Stimulated activated naive CD4-positive, alpha-beta T cell treated with Interleukin-2 at 50 U/mL for 16 hours (primary cell): Measurements from ENCODE around the gene LSP1.
"Not testable (repeated sequence)": the region's sequence is repeated elsewhere in the genome, so short reads cannot be mapped to it uniquely, and the experiment has no call there.

Experiments
- DNase-seq: peaks from one replicate; lab custom pipeline; 2025; lab: John Stamatoyannopoulos, UW

Gene LSP1, protein sequence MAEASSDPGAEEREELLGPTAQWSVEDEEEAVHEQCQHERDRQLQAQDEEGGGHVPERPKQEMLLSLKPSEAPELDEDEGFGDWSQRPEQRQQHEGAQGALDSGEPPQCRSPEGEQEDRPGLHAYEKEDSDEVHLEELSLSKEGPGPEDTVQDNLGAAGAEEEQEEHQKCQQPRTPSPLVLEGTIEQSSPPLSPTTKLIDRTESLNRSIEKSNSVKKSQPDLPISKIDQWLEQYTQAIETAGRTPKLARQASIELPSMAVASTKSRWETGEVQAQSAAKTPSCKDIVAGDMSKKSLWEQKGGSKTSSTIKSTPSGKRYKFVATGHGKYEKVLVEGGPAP

DNA sequence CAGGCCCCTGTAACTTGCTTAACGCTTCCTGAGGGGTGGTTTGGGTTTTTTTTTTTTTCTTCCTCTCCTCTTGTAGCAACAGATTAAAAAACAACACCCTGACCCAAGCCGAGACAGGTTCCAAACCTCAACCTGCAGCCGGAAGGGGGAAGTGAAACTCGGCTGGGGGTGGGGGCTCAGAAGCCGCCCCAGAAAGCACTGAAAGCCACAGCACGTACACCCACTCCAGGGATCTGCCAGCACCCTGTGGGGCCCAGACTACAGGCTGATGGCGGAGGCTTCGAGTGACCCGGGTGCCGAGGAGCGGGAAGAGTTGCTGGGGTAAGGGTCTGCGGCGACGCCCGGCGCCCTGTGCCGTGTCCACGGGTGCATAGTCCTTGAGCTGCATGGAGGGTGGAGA, at the start of gene LSP1:
TSS of gene LSP1 (plus strand) at position 208 of the 400 bp plus-strand sequence. CDS start at position 269, 61 bp downstream.
- peak; percentile 89 for DNase-seq

DNA sequence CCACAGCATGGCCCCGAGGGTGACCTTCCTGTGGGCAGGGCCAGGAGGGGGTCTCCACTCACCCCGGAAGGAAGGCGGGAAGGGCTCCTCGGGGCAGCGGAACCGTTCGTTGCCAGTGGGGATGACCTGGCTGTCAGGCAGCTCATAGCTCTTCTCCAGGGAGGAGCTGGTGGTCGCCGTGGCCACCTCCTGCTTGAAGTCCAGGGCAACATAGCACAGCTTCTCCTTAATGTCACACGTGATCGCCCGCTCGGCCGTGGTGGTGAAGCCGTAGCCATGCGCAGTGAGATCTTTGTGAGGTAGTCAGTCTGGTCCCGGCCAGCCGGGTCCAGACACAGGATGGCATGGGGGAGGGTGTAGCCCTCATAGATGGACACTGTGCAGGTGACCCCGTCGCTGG, 49.6 kb upstream of the LSP1 start:
- DNase-seq: no peak

DNA sequence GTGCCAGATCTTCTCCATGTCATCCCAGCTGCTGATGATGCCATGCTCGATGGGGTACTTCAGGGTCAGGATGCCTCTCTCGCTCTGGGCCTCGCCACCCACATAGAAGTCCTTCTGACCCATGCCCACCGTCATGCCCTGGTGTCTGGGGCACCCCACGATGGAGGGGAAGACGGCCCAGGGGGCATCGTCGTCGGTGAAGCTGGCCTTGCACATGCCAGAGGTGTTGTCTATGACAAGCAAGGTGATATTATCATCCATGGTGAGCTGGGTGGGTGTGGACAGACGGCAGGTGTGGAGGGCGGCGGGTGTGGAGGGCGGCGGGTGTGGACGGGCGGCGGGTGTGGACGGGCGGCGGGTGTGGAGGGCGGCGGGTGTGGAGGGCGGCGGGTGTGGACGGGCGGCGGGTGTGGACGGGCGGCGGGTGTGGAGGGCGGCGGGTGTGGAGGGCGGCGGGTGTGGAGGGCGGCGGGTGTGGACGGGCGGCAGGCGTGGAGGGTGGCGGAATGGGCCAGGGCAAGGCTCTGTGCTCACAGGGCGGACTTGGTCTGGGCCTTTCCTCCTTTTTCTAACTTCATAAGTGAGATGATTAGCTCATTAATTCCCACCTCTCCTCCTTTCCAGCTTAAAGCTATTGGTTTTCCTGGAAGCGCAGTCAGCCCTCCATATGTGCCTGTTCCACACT, 48.9 kb upstream of the LSP1 start:
- not testable (repeated sequence) for DNase-seq

DNA sequence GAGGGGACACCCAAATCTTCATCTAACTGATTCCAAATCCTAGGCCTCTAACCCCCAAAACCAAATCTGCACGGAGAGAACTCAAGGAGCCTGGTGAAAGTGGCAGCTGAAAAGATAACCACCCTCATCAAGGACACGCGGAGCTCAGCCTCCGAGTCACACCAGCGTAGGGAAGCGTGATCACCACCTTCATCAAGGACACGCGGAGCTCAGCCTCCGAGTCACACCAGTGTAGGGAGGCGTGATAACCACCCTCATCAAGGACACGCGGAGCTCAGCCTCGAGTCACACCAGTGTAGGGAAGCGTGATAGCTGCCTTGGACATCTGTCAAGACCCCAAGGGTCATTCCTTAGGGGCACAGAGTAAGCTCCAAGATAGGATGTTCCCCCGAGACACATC, 47.4 kb upstream of the LSP1 start:
- DNase-seq: no peak

DNA sequence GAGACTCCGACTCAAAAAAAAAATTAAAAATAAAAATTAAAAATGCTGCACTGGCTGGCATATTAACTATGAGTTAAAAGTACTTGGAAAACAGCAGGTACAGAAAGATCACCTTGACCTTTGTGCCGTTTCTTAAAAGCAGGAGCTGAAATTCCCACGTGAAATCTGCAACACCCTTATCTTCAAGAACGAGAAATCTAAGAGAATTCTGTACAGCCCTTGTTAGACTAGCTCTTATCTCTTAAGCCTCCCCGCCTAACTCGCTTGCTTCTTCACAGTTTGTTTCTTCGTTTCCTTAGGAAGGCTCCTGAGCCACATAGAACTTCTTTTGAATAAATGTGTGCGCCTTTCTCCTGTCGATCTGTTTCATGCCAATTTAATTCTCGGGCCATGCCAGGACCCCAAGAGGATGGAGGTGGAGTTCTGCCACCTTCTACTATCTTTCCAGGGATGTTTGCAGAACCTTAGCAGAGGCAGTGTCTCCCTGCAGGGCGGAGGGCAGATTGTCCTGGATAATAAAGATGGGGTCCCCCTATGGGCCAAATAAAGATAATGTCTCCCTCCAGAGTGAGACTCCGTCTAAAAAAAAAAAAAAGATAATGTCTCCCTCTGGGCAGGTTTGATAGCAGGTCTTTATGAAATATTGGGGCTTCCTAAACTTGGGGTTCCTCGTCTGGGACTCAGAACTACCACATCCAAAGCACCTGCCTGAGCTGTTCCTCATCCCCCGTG, 45.5 kb upstream of the LSP1 start:
- DNase-seq: no peak

DNA sequence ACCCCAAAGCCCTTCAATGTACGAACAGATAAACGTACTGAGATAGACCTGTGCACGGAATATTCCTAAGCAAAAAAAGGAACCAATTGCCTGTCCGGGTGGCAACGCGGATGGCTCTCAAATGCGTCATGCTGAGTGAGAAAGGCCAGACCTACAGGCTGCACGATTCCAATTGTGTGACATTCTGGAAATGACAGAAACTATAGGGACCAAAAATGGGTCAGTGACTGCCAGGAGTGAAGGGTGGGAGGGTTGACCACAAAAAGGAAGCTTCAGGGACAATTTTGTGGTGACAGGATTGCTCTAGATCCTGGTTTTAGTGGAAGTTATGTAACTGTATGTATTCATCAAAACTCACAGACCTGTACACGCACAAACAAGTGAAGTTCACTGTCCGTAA, 42.1 kb upstream of the LSP1 start:
- DNase-seq: no peak

DNA sequence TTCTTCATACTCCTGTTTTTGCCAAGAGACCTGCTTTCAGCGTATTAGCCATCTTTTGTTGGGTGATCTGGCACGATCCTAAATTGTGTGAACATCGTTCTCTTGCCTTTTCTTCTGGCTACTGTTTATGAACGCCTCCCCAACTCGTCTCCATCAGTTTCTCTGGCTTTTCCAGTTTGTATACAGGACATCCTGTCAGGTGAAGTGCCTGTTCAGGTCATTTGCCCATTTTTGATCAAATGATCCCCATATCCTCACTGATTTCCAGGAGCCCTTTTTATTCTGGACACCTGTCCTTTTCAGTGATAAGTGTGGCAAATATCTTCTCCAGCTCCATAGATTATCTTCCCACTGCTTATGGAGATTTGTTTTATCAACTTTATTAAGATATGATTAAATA, 40.6 kb upstream of the LSP1 start:
- no peak for DNase-seq

DNA sequence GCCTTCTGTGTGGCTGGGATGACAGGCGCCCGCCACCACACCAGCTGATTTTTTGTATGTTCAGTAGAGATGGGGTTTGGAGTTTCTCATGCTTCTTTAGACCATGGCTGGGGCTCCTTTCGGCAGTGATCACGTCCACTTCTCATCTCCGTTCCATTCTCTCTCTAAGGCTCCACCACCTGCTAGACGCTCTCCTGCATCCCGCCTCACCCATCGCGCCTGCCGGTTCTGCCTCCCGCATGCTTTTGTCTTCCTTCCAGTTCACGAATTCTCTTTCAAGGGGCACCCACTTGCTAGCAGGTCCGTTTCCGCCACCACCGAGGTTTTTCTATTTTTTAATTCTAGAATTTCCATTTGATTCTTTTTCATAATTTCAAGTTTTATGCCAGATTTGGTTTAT, 40.1 kb upstream of the LSP1 start:
- DNase-seq: no peak

DNA sequence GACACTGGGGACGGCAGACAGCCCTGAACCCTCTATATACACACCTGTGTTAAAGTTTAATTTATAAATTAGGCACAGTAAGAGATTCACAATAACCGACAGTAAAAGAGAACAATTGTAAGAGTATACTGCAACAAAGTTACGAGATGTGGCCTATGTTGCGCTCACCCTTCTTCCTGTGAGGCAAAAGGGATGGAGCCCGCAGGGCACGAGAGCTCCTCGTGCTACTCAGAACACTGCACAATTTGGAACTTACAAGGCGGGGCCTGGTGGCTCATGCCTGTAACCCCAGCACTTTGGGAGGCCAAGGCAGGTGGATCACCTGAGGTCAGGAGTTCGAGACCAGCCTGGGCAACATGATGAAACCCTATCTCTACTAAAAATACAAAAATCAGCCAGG, 39.5 kb upstream of the LSP1 start:
- not testable (repeated sequence) for DNase-seq

DNA sequence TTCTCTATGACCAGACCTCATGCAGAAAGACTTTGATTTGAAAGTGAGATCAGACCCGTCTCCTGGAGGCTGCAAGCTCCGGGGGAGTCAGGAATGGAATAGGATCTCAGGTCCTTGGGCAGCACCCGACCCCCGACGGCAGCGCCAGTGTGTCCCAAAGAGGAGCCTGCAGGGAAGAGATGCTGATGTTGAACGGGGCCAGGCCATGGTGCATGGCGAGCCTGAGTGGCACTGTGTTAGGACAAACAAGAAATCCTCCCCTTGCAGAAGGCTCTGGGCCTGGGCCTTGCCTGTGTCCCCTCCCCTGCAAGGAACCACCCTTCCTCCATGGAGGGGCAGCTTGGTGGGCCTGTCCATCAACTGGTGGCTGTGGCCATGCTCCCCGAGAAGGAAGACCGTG, 38.2 kb upstream of the LSP1 start:
- no peak for DNase-seq

DNA sequence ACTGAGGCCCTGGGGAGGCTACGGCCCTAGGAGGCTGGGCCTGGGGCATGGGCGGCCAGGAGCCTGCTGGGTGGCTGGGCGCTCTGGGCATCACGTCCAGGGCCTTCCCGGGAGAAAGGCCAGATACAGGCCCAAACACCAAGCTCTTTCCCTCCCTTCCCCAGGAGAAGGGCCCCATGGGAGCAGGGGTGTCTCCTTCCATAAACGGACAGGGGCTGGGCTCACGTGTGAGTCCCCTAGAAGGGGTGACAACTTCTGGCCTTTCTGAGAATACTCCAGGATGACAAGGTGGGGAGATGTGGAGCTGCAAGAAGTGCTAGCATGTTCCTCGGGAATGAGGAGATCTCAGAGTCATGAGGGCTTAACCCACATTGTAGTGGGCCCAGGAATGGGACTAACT, 37.6 kb upstream of the LSP1 start:
- DNase-seq: no peak

DNA sequence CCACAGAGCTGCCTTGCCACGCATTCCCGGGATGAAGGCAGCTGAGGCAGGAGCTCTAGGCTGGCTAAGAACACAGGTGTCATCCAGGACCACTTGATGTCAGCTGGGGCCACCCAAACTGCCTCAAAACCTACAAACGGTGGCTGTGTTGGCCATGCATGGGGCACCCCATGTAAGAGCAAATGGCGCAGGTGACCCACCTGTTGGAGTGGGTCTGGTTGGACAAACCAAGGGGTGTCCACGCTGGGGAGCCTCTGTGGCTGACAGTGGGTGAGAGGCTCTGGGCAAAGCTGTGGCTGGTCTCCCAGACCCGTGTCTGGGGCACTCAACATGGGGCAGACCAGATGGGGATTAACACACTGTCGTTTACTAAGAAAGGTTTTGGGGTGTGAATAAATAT, 37.1 kb upstream of the LSP1 start:
- no peak for DNase-seq

DNA sequence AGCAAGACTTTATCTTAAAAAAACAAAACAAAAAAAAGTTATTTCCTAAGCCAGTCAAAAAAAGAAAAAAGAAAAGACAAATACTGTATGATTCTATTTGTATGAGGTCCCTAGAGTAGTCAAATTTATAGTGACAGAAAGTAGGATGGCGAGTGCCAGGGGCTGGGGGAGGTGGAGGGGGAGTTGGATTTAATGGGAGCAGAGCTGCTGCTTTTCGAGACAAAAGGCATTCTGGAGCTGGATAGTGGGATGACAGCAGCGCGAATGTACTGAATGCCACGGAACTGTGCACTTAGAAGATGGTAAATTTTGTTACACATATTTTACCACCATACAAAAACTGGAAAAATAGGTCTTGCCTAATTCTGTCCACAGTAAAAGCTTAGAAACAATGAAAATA, 35.9 kb upstream of the LSP1 start:
- DNase-seq: no peak

DNA sequence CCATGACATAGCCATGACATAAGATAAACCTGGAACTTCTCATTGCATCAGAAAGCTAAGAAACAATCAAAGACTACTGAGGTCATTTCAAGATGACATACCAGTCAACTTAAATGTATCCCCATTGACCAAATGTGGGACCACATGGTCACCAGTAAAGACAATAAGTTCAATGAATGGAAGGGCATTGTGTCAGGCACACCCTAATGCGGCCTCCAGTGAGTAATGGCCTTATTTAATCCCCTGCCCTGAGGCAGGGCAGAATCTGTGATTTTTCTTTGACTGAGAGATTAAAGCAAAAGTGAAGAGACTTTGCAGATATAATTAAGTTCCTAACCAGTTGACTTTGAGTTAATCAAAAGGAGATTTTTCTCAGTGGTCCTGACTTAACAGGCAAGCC, 35.4 kb upstream of the LSP1 start:
- no peak for DNase-seq

DNA sequence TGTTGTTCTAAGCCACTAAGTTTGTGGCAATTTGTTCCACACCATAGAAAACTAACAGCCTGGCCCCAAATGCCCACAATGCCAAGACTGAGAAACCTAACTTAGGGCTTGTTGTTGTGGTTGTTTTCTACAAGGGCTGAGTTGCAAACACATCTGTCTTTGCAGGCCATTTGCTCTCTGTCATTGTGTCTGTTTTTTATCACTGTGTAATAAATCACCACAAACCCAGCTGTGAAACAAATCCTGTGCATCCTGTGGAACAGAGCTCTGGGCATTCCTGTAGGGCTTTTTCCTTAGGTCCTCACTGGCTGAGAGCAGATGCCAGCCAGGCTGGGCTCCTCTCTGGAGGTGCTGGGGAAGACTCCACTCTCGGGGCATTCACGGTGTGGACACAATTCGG, 33.8 kb upstream of the LSP1 start:
- DNase-seq: no peak

DNA sequence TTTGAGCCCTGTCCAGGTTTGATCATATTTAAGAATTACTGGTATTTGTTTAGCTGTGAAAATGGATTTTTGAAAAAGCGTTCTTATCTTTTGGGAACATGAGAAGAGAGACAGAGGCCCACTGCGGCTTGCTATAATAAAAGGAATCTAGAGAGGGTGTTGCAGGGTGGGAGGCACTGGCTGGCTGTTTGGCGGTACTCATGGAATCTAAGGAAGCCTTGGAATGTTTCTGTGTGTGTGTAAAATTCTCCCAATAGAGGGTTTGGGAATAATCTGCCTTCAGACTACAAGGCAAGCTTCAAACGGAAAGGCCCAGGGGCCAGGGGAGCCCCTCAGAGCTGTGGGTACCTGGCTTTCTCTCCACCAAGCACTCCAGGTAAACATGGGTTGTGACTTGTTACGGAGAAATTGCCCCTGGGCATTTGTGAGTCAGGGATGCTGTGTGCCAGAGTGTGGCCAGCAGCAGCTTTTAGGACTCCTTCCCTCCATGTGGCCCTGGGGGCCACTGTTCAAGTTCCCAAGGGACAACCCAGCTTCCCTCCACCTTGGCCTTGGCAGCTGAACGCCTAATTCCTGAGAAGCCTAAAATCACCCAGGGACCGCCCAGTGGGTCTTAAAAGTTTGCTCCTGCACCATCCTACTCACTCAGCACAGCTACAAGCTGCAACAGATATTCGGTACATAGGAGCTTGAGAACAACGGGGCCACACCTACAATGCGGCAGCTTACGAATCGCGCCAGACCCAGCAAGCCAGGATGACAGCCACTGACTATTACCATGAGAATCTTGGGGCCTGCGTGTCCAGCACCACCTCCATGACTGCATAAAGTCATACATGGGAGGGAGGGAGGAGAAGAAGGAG, 32.2 kb upstream of the LSP1 start:
- no peak for DNase-seq

DNA sequence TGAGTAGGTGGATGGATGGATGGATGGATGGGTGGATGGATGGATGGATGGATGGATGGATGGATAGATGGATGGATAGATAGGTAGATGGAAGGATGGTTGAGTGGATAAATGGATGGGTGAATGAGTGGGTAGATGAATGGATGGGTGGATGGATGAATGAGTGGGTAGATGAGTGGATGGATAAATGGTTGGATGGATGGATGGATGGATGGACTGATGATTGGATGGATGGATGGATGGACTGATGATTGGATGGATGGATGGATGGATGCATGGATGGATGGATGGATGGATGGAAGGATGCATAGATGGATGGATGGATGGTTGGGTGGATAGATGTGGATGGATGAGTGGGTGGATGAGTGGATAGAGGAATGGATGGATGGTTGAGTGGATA, 31.3 kb upstream of the LSP1 start:
- DNase-seq: no peak

DNA sequence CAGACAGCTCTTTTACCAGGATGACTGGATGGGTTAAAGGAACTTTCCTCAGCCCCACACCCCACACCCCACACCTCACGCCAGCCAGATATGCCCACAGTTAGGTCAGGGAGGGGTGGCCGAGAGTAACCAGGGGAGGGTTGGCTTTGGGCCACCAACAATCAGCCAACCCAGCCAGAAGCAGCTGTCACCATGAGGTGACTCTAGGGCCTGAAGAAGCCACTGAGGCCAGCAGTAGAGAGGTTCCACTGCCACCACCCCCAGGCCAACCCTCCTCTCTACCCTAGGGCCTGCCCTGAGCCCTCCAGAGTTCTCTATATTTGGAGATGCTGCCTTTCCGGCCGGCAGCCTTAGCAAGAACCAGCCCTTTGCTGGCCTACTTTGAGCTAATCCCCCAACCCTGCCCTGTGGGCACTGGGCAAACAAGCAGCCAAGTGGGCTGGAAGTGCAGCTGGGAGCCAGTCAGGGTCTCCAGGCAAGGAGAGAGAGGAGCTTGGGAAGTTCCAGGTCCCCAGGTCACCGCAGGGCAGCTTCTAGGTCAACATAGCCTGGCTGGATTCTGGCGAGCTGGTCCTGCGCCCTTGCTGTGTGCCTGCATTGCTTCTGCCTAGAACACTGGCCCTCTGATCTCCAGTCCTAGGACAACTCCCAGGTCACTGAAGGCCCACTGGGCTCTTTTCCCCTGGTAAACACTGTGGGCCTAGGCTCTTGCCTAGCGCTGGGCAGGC, 30.1 kb upstream of the LSP1 start:
- no peak for DNase-seq

DNA sequence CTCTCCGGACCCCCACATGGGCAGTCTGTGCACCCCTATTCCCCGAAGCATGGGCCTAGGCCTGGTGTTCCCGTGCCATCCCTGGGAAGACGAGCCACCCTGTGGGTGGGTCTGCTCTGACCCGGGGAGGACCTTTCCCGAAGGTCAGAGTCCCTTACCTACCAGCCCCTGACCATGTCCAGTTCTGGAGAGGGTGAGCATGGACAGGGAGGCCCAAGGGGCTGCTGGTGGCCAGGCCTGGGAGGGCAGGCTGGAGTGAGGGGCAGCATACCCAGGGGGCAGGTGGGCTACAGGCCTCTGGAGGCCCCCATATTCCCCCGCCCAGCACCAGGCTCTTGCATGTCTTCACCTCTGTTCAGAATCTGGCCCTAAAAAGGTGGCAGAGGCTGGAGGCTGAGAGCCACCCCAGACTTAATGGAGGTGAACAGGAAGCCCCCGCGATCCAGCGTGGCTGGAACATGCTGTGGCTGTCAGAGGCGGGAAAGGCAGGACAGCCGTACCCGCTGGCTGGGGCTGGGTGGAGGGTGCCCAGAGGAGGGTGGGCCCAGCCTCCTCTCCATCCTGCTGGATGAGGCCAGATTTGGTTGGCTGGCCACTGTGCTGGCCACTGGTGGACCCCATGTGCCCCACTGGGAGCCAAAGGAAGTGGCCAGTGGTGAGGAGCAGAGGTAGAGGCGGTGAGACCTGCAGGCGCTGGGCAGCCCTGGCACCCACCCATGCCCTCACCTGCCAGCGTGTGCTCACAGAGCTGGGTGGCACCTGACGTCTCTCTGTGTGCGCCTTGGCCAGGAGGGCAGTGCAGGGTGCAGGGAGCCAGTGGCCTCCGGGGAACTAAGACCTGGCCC, 29.3 kb upstream of the LSP1 start:
- no peak for DNase-seq

DNA sequence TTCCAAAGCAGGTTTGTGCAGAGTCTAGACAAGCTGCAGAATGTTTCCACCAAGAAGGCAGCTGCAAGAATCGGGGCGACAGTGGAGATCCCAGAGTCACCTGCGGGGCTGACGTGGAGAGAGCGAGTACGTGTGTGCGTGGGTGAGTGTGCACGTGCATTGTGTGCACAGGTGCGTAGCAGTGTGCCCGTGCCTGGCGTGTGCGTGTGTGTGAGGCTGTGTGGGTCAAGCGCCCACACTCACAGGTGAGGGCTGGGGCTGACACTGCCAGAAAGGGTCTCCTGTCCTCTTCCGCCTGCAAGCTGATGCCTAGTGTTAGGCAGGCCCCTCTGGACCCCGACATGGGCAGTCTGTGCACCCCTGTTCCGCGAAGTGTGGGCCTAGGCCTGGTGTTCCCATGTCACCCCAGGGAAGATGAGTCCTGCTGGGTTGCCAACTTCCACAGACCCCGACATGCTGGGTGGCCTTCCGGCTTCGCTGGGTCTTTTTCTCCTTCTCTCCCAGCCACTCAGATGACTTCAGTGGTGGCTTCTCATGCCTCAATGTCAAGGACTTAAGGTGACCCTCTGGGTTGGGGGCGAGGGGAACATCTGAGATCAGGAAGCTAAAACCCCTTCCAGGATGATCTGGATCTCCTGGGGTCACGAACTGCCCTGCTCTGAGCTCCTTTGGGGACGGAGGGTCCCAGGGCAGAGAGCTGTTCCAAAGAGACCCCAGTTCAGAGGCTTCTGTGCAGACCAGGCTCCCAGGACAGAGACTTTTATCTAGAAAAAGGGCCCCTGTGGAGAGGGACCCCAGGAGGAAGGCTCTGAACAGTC, 28.5 kb upstream of the LSP1 start:
- no peak for DNase-seq
